HPDE6-E6E7 (cell line): Measurements from ENCODE around the gene INKA2.

ENCODE experiments used
- DNase-seq: peaks from one replicate; pipeline ENCODE4 v3.0.0; 2011; ENCODE audit warnings: missing footprints; ENCODE audit errors: extremely low spot score

INKA2 gene

DNA sequence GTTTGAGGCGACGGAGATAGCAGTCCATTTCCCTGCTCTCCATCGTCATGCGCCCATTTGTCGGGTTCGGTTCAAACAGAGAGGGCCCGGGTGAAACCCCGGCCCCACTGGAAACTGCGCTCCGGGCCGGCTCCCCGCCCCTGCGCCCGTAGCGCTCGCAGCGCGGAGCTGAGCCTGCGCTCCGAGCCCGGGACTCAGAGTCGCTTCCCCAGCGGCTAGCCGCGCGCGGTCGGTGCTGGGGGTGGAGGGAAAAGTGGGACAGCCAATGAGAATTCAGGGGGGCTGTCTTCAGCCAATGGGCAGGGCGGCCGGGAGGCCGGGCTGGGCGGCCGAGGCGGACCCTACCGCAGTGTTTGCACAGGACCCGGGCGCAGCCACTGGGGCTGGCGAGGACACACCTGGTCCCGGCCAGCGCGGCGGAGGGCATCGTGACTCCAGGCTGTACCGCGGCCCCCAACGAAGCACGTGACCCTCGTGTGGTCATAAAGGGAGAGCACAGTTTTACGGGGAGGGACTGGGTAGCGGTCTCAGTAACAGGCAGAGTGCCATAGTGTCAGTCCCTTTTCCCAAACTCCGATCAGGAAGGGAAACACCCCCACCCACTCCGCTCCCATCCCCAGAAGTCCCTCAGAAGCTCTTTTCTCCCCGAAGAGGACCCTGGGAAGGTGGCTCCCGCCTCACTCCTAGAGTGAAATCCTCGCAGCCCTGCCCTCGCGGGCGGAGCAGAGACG is at the start of gene INKA2:
TSS of gene INKA2 (minus strand) at position 202 of the 731 bp plus-strand sequence. CDS start at position 49, 153 bp downstream.
- peak; percentile 86 for DNase-seq

DNA sequence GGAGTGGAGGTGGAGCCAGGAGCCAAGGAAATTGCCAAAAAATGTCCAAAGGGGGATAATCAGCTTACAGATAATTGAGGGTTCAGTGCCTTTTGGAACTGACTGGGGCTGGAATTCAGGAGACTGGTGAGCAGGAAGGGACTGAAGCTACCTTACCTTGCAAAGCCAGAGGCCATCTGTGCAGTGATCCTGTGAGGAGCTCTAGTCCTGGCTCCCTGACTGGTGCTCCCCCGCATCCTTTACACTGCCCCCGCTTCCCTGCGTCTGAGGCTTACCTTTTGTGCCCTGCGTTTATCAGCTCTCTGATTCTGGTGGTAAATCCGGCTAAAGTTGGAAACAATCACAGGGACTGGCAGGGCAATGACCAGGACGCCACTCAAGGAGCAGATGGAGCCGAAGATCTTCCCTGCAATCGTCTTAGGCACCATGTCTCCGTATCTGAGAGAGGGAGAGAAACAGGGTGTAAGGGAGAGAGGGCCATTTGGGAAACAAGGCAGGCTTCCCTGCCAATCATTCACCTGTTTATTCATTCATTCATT is 47.5 kb upstream of the INKA2 start:
- no peak for DNase-seq

DNA sequence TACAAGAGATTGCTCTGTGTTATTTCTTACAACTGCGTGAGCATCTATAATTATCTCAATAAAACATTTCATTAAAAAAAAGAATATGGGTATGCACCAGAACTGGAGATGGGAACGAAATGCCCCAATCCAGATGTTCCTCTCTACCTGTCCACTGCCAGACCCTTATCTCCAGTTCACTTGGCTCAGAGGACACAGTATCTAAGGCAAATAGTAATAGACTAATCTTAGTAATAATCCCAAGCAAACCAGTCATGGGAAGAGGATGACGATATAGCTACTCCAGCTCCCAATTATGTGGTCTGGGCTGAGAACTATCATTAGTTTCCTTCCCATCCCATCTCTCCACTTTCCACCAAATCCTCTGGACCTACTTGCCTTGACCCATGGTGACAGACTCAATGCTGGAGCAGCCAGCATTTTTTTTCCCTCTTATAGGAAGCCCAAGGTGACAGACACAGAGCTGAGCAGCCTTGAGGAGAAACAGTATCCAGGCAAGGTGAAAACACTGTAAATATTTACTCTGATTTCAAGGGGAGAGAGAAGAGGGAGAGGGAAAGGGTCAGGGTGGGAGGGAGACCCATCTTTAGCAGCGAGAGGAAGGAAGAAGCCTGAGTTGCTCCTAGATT is 45.2 kb upstream of the INKA2 start:
- no peak for DNase-seq

DNA sequence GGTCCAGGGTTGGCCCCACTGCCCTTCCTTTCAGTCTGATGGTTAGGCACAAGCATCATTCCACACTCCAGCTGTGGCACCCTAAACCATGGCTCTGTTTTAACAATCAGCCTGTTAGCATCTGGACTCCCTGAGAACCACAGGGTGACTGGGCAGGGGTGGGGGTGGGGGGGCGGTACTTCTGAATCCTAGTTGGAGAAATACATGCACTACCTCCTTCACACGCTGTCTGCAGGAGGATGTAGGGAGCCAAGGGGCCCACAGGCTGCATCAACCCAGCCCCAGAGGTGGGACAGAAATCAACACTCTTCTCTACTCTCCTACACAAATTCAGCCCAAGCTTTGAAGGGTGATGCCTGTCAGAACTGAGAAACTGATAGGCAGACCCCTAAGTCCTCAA is 40.4 kb upstream of the INKA2 start:
- no peak for DNase-seq

DNA sequence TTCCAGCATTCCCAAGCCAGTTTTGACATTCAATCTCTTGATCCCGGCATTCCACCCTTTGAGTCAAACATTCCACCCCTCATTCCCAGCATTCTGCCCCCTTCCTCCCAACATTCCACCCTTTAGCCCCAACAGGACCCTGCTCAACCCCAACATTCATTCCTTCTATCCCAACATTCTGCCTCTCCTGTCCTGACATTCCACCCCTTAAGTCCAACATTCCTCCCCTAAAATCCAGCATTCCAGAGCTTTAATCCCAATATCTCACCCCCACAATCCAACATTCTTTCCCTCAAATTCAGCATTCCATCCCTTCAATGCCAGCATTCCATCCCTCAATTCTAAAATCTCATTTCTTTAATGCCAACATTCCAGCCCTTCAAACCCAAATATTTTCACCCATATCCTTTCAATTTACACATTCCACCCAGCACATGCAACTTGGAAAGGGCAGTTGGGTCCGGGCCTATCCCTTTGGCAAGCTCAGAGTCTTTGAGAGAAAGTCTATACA is 39.4 kb upstream of the INKA2 start:
- no peak for DNase-seq

DNA sequence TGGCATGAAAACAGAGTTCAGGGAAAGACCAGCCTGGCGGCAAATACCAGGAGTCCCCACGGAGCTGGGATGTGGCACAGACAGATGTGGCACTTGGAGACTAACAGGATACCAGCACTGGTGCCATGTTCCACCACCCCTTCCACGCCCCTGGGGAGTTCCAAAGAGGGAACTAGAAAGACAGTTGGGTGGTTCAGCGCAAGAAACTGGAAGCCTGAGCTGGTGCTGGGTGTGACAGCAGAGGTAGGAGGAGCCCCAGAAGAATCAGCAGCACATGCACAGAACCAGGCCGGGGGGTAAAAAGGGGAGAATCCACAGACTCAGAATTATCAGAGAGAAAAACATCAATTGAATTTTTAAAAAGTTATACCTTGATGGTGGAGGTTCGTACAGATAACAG is 38.9 kb upstream of the INKA2 start:
- DNase-seq = no peak

DNA sequence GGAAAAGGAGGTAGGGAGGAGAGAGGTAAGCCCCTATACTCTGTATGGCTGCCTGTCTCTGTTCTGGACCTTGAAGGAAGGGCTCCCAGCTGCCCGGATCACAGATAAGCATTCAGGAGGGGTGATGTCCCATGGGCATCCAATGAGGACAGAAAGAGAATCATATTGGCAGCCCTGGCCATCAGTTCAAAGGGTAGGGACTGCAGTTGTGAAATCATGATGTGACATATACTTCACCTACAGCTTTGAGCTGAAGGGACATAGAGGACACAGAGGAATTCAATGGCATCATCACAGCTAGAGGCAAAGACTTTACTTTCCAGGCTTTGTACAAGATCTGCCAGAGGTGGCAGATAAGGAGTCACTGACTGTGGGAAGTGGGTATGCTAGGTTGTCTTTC is 38.1 kb upstream of the INKA2 start:
- no peak for DNase-seq

DNA sequence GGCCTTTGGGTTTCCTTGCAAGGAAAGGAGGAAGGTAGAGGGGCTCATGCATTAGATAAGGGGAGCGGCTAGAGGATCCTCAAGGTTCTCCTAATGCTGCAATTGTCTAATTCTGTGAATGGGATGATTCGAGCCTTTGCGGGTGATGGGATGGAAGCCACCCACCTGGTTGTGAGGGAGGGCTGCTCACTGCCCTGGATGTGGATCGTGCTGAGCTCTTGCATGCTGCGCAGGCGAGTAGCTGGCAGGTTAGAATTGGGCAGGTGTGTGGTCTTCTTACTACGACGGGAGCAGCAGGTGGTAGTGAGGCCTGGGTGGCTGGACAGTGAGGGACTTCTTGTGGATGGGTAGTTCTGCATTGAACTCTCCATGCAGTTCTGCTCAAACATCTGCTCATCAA is 37.7 kb upstream of the INKA2 start:
- DNase-seq = no peak

DNA sequence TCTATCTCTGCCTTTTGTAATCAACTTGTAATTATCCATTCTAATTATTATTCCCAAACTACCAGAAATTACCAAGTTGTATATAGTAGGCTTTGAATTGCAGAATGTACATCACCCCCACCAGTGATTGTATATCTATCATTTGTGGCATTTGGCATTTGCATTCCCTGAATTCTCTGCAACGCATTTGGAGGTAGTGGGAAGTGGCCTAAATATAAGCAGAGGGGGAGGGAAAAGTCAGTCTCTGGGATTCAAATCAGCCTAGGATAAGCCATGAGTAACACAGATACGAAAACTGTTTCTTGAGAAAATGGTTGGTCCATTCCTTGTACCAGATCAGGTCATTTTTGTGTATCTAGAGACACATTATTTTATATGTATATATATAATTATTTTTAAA is 37.2 kb upstream of the INKA2 start:
- no peak for DNase-seq

DNA sequence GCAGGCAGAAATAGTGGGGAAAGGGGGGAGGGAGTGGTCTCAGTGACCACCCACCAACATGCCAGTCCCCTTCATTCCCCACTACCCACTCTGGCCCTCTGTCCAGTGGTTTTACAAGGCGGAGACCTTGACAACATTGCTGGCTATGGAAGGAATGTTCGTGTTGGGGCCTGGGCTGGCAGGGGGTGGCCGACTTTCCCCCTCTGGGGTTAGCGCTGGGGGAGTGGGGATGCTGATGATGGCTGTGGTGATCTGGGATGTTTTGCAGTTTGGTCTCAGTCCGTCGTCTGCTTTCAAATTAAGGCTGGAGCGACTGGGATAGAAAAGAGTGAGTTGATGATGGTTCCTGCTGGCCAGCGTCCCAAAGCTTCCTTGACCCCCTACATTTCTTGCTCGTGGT is 36.8 kb upstream of the INKA2 start:
- no peak for DNase-seq

DNA sequence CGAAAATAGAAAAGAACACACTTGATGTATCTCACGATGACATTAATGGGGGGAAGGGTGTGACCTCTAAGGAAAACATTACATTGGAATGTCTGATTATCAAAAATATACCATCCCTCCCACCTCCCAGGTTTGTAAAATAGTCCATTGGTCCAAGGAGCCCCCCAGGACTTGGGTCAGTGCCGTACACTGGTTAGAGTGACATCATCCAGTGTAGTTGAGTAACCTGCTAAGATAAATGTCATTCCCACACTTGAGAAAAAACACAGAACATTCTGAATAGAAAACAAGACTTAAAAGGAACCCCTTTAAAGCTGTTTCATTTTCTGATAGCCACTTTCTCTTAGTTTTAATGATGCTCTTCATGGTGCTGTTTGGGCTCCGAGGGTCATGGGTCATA is 31.7 kb upstream of the INKA2 start:
- no peak for DNase-seq

DNA sequence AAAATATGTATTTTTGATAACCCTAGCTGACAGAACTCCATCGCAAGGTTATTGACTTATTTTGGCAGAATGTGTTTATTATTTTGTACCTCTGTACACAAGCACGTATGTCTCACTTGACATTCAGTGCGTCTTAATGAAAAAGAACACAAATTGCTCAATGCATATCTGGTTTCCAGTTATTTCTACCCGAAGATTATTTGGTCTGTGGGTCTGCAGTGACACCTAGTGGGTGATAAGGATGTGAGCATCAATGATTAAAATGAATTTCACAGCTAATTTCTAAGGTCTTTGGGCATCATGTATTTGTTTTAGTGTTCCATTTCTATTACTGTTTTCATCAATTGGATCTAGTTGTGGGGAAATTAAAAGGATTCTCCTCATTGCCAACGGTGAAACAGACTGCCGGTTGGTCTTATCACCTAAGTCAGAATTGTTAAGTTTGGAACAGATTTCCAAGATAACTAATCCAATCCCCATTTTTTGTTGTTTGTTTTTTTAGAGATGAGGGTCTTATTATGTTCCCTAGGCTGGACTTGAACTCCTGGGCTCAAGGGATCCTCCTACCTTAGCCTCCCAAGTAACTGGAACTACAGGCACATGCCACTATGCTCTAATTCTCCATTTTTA is 30.4 kb upstream of the INKA2 start:
- DNase-seq = peak; percentile 40

DNA sequence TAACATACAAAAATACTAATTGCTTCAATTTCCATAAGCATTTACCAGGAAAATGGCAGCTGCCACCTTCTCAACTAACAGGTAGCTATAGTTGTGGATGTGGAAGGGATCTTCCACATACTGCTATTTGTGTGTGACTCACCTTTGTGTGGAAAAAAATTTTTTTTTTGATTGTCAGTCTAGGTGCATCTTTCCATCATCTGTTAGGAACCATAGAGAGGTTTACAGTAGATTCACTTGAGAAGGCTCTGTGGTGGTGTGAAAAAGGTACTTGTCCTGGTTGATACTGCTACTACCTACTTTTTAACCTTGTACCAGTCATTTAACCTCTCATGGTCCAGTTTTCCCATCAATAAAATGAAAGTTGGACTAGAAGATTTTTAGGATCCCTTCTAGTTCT is 29.4 kb upstream of the INKA2 start:
- no peak for DNase-seq

DNA sequence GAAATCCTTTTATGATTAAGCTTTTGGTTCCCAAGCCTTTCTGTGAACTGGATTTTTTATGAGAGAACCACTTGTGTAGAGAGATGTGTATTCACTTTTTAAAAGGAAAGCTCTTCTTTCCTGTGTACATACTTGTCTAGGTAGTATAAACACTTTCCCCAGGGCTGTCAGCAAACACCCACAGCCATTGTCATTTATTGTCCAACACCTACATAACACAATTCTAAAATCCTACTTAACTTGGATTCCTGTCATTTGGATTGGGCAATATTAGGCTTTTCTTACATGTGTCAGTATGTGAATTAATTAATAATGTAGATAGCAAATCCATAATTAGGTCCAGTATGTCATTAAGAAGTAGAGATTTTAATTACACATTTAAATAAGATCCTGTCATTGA is 28.8 kb upstream of the INKA2 start:
- DNase-seq = no peak

DNA sequence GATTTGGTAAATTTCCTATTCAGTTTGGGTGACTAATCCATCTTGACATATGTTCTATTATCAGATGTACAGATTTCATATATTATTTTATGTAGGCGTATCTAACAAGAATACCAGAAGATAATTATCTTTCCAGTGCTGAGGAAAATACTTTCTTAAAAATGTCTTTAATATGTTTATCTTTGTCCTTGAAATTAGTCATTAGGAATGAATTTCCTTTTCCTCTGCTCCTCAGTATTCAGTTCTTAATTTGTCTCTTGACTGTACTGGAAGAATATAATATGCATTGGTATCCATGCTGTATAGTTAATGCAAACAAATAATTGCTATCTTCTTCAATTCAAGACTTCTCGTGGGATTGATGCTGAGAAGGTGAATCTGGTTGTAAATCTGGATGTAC is 23.1 kb upstream of the INKA2 start:
- no peak for DNase-seq

DNA sequence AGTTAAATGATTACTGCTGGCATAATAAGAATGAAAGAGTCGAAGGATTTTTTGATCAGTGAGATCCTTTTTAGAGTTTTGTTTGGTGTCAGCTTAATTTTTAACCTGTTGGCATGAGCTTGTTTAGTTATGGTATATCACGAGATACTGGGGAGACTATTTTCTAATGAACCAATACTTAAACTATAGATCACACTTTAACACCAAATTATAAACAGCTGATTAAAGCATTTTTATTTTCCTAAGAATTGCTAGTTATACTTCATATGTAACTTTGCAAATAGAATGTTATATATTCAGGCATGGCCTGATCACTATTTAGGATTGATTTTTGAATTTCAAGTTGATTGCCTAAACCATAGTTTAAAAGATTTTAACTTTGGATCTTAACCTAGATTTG is 22.5 kb upstream of the INKA2 start:
- no peak for DNase-seq

DNA sequence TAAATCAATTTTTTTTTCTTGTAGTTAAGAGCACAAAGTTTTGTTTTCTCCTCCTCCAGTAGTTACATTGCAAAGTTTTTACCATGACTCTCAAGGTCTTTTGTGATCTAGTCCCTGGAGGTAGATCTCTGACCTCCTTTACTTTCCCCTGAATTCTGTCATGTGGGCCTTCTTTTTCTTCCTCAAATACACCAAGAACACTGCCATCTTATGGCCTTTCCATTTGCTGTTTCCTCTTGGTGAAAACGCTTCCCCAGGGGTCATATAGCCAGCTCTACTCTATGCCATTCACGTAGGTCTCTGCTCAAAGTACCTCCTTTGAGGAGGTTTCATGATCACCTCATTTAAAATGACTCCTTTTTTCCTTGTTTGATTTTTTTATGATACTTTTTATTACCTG is 19.2 kb upstream of the INKA2 start:
- no peak for DNase-seq

DNA sequence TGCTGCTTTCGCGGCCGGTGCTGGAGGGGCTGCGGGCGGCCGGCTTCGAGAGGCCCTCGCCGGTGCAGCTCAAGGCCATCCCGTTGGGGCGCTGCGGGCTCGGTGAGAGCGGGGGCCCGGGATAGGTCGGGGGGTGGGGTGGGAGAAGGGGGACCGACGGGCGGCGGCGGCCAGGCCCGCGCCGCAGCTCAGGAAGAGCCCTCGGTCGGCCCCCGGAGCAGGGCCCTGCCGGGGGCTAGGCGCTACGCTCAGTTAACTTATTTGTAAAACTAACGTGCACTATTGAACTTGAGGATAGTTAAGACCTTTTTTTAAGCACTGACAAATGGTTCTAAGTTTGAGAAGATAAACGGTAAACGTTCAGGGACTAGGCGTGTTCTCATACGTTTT is 16.9 kb upstream of the INKA2 start:
- no peak for DNase-seq

DNA sequence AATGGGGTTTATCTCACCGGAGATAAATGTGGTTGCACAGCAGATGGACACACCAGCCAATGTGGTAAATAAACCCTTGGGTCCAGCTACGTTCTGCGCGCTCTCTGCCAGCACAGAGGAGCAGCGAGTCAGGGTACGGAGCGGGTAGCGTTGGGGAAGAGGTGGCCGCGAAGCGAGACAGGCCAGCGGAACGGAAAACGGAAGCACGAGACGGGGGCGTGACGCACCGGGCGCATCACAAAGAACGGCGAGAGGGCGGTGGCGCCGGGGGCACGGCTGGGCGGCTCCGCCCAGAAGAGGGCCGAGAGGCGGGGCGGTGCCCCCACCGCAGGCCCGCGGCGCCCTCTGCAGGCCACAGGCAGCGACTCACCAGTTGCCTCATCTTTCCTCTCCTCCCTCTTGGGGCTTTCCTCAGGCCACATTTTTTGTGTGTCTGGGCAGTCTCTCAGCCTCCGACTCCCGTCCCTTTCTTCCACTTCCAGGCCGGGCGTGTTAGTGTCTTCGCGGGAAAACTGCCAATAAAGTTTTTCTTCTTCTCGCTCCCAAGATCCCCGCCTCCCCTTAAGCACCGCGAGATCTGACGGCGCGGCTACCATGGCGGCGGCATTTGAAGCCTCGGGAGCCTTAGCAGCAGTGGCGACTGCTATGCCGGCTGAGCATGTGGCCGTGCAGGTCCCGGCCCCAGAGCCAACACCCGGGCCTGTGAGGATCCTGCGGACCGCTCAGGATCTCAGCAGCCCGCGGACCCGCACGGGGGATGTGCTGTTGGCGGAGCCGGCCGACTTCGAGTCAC is 16.3 kb upstream of the INKA2 start, which contains the start of gene DDX20:
TSS of gene DDX20 (plus strand) at position 571 of the 793 bp plus-strand sequence. CDS start at position 595, 24 bp downstream.
- DNase-seq = peak; percentile 89

DNA sequence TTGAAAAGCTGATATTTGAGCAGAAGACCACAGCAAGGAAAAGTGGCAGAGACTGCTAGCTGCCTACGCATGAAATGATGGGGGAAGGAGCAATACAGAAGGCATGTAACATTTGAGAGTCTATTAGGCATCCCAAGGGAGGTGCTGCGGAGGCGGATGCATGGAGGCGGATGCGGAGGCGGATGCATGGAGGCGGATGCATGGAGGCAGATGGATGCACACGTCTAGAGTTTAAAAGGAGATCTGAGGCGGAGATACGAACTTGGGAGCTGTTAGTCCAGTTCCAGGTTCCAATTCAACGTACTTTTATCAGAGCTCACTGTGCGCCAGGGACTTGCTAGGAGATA is 15.8 kb upstream of the INKA2 start:
- DNase-seq = peak; percentile 29

DNA sequence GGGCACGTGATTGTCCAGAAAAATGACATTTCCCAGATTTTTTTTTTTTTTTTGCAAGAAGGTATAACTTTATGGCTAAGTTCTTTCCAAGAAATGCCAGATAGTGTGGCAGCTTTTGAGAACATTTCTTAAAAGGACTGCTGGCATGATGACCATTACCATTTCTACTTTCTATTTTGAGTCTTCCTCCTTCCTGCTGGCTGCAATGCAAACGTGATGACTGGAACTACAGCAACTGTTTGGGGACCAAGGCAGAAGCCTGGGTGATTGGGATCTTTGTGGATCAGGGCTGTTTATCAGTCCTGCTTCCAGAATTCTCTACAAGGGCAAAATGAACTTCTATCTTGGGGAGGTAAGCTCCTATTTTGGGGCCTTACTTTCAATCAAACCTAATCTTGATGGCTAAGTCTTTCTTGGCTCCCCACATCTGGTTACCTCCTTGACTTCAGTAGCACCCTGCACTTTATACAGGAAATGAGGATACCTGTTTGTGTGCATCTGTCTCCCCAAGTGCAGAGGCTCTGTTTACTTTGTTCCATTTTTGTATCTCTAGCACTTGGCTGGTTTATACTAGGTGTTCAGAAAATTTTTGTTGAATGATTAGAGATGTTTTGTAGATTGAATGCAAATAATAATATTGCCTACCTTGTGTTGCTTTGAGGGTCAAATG is 12.8 kb upstream of the INKA2 start:
- DNase-seq = no peak
